ENCODE measurements around the gene SCGB1A1.

SCGB1A1 gene

GRCh38 chr11:62432695-62433094 lies 13.9 kb downstream of the SCGB1A1 start:
- no peaks in the 10 kb centered on the region for H3K4me1 ChIP-seq (ENCODE audit: insufficient read depth, low read length, severe bottlenecking)
- no peak overlapping the region for H3K4me2 ChIP-seq (ENCODE audit: low read length)
- H3F3A ChIP-seq (ENCODE audit: insufficient read depth, low read length), result no peaks in the 10 kb centered on the region
- H4K20me1 ChIP-seq (ENCODE audit: insufficient read depth, low read length), result no peaks in the 10 kb centered on the region
- H3K9me2 ChIP-seq (ENCODE audit: low read depth, low read length), result no peaks in the 10 kb centered on the region
- no peak overlapping the region for H2AFZ ChIP-seq (ENCODE audit: low read length)
- no peaks in the 10 kb centered on the region for H3K36me3 ChIP-seq (ENCODE audit: insufficient read depth, low read length)
- H3K9ac ChIP-seq (ENCODE audit: low read length), result no peak overlapping the region
- H3K9me3 ChIP-seq (ENCODE audit: low read length), result no peaks in the 10 kb centered on the region
- no peak overlapping the region for H3K27ac ChIP-seq (ENCODE audit: low read depth, low read length, poor library complexity, severe bottlenecking)
- no peak overlapping the region for H3K4me3 ChIP-seq (ENCODE audit: low read depth, low read length, poor library complexity, severe bottlenecking)
- peaks cover 3% of the 10 kb centered on the region; the same call in 1 of the 2 replicates for H3K27me3 ChIP-seq (ENCODE audit: insufficient read depth, low read length)
- TF ChIP-seq EZH2 (IDR thresholded peaks at IDR 0.05; ENCODE audit: borderline replicate concordance, low read length) (no peak), CTCF (IDR thresholded peaks at IDR 0.05; ENCODE audit: low read length) (no peak)
- H3K79me2 ChIP-seq (ENCODE audit: insufficient read depth, low read length), result no peaks in the 10 kb centered on the region

- no peaks in the 10 kb centered on the region for H4K20me1 ChIP-seq (ENCODE audit: insufficient read depth, low read length)
- H3F3A ChIP-seq (ENCODE audit: insufficient read depth, low read length), result no peaks in the 10 kb centered on the region
- no peak overlapping the region for H3K9ac ChIP-seq (ENCODE audit: low read length)
- H3K27ac ChIP-seq (ENCODE audit: low read depth, low read length, poor library complexity, severe bottlenecking), result no peak overlapping the region
- H3K4me3 ChIP-seq (ENCODE audit: low read depth, low read length, poor library complexity, severe bottlenecking), result no peak overlapping the region
- H2AFZ ChIP-seq (ENCODE audit: low read length), result no peak overlapping the region
- H3K79me2 ChIP-seq (ENCODE audit: insufficient read depth, low read length), result no peaks in the 10 kb centered on the region
- no peaks in the 10 kb centered on the region for H3K4me1 ChIP-seq (ENCODE audit: insufficient read depth, low read length, severe bottlenecking)
- no peaks in the 10 kb centered on the region for H3K36me3 ChIP-seq (ENCODE audit: insufficient read depth, low read length)
- no peaks in the 10 kb centered on the region for H3K9me2 ChIP-seq (ENCODE audit: low read depth, low read length)
- no peaks in the 10 kb centered on the region for H3K9me3 ChIP-seq (ENCODE audit: low read length)
- TF ChIP-seq CTCF (IDR thresholded peaks at IDR 0.05; ENCODE audit: low read length), result no peak
- no peak for TF ChIP-seq EZH2 (IDR thresholded peaks at IDR 0.05; ENCODE audit: borderline replicate concordance, low read length)
- no peak overlapping the region for H3K4me2 ChIP-seq (ENCODE audit: low read length)
- H3K27me3 ChIP-seq (ENCODE audit: insufficient read depth, low read length), result peaks cover 3% of the 10 kb centered on the region; the same call in 1 of the 2 replicates
These were observed 14.5 kb downstream of the SCGB1A1 start for GRCh38 chr11:62433141-62433903.

GRCh38 chr11:62433904-62434276 lies 15.1 kb downstream of the SCGB1A1 start:
- H4K20me1 ChIP-seq (ENCODE audit: insufficient read depth, low read length), result no peaks in the 10 kb centered on the region
- no peak for TF ChIP-seq CTCF (IDR thresholded peaks at IDR 0.05; ENCODE audit: low read length)
- H3K27ac ChIP-seq (ENCODE audit: low read depth, low read length, poor library complexity, severe bottlenecking), result no peak overlapping the region
- H3K9me2 ChIP-seq (ENCODE audit: low read depth, low read length), result no peaks in the 10 kb centered on the region
- no peak overlapping the region for H3K9ac ChIP-seq (ENCODE audit: low read length)
- no peaks in the 10 kb centered on the region; the same call in 1 of the 2 replicates for H3K27me3 ChIP-seq (ENCODE audit: insufficient read depth, low read length)
- H3K9me3 ChIP-seq (ENCODE audit: low read length), result no peaks in the 10 kb centered on the region
- no peaks in the 10 kb centered on the region for H3K36me3 ChIP-seq (ENCODE audit: insufficient read depth, low read length)
- H3K4me3 ChIP-seq (ENCODE audit: low read depth, low read length, poor library complexity, severe bottlenecking), result no peak overlapping the region
- no peak overlapping the region for H3K4me2 ChIP-seq (ENCODE audit: low read length)
- H3K4me1 ChIP-seq (ENCODE audit: insufficient read depth, low read length, severe bottlenecking), result no peaks in the 10 kb centered on the region
- H2AFZ ChIP-seq (ENCODE audit: low read length), result no peak overlapping the region
- no peaks in the 10 kb centered on the region for H3K79me2 ChIP-seq (ENCODE audit: insufficient read depth, low read length)
- no peaks in the 10 kb centered on the region for H3F3A ChIP-seq (ENCODE audit: insufficient read depth, low read length)
